ENCODE data around the gene PHF2.

The PHF2 gene

DNA sequence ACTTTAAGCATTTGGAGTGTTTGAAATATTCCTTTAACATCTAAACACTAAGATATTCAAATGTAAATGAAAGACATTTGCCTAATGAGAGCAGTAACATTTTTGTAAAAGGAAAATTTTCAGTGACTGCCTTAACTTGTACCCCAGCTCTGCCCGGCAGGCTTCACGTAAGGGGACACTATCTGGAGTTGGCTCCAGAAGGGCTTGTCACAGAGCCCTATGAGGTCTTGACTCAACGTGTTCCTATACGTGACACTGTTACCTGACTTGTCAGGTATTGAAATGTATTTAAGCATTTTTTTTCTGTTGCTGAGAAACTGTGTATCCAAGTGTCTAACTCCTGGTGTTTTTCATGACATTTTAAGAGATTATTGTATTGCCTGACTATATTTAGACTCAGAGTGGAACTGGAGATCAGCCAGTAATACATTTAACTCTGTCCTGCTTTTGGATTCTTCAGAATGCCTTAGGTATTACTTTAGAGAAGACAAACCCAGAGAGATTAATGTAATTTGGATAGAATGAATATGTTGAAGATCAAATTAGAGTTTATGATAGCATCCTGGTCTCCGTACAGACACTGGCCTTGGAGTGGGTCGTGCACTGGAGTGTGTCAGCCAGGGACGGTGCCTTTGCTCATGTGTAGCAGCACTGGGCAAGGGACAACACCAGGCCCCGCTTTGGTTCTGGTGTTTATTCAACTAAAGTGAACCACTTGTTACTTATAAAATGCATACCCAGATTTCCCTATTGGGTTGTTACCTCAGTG lies 34.6 kb upstream of the PHF2 start:
- Histone ChIP-seq H3K9me3 (ENCODE audit: insufficient read depth, low read length) (no peaks in the 10 kb centered on the region), H3K4me1 (ENCODE audit: low read length) (no peaks in the 10 kb centered on the region), H3K79me2 (ENCODE audit: low read length) (0 out of 2 replicates have a peak, but pooled peaks cover 3% of the 10 kb centered on the region), H3K4me3 (ENCODE audit: low read length) (no peak overlapping the region), H2AFZ (ENCODE audit: low read depth, low read length) (no peak overlapping the region), H3K4me2 (ENCODE audit: low read length) (no peak overlapping the region), H3K36me3 (replicated peaks; ENCODE audit: low read depth, low read length) (peaks cover 40% of the 10 kb centered on the region), H3K27me3 (ENCODE audit: low read depth, low read length) (no peaks in the 10 kb centered on the region), H3K9ac (ENCODE audit: low read length) (no peak overlapping the region), H3K27ac (ENCODE audit: low read length) (no peak overlapping the region), H4K20me1 (ENCODE audit: insufficient read depth, low read length) (no peaks in the 10 kb centered on the region)
- TF ChIP-seq CTCF (IDR thresholded peaks at IDR 0.05; ENCODE audit: low read depth, low read length): no peak
- TF ChIP-seq EZH2phosphoT487 (IDR thresholded peaks at IDR 0.05; ENCODE audit: low read depth): no peak

- Histone ChIP-seq H3K27me3 (ENCODE audit: low read depth, low read length) (no peaks in the 10 kb centered on the region), H3K4me2 (ENCODE audit: low read length) (no peak overlapping the region), H3K79me2 (ENCODE audit: low read length) (peaks cover 6% of the 10 kb centered on the region; the same call in 1 of the 2 replicates), H3K4me3 (ENCODE audit: low read length) (no peak overlapping the region), H3K4me1 (ENCODE audit: low read length) (no peaks in the 10 kb centered on the region), H2AFZ (ENCODE audit: low read depth, low read length) (no peak overlapping the region), H4K20me1 (ENCODE audit: insufficient read depth, low read length) (no peaks in the 10 kb centered on the region), H3K27ac (ENCODE audit: low read length) (no peak overlapping the region), H3K9me3 (ENCODE audit: insufficient read depth, low read length) (no peaks in the 10 kb centered on the region), H3K9ac (ENCODE audit: low read length) (no peak overlapping the region), H3K36me3 (replicated peaks; ENCODE audit: low read depth, low read length) (peaks cover 39% of the 10 kb centered on the region)
- TF ChIP-seq EZH2phosphoT487 (IDR thresholded peaks at IDR 0.05; ENCODE audit: low read depth): no peak
- TF ChIP-seq CTCF (IDR thresholded peaks at IDR 0.05; ENCODE audit: low read depth, low read length): no peak
These were observed 33.3 kb upstream of the PHF2 start for GRCh38 chr9:93543117-93543516.

- H3K9ac ChIP-seq (ENCODE audit: low read length): no peak overlapping the region
- H4K20me1 ChIP-seq (ENCODE audit: insufficient read depth, low read length): no peaks in the 10 kb centered on the region
- TF ChIP-seq EZH2phosphoT487 (IDR thresholded peaks at IDR 0.05; ENCODE audit: low read depth): no peak
- no peak for TF ChIP-seq CTCF (IDR thresholded peaks at IDR 0.05; ENCODE audit: low read depth, low read length)
- no peaks in the 10 kb centered on the region for H3K27me3 ChIP-seq (ENCODE audit: low read depth, low read length)
- peaks cover 35% of the 10 kb centered on the region for H3K36me3 ChIP-seq (replicated peaks; ENCODE audit: low read depth, low read length)
- H3K4me3 ChIP-seq (ENCODE audit: low read length): no peak overlapping the region
- peaks cover 2% of the 10 kb centered on the region; the same call in 1 of the 2 replicates for H3K79me2 ChIP-seq (ENCODE audit: low read length)
- no peak overlapping the region for H3K4me2 ChIP-seq (ENCODE audit: low read length)
- no peaks in the 10 kb centered on the region for H3K9me3 ChIP-seq (ENCODE audit: insufficient read depth, low read length)
- no peaks in the 10 kb centered on the region for H3K4me1 ChIP-seq (ENCODE audit: low read length)
- H3K27ac ChIP-seq (ENCODE audit: low read length): no peak overlapping the region
- H2AFZ ChIP-seq (ENCODE audit: low read depth, low read length): no peak overlapping the region
These were observed 30.0 kb upstream of the PHF2 start for GRCh38 chr9:93546356-93546755.

DNA sequence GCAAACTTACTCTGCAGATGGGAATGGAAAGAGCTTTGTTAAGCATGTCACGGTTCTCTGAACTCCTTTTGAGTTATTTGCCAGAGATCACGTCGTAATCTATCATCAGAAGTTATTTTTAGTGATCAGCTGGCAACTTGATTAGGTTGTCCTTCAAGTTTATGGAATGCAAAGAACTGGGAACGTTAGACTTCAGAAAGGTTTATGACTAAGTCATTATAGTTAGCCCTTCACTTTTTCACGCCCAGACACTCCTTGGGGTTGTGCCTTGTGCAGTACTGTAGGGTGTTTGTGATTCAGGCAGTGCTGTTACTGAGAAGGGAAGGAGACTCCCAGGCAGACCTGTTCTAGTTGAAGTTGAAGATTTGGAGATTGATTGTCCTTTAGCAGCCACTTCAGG lies 26.8 kb upstream of the PHF2 start:
- H3K79me2 ChIP-seq (ENCODE audit: low read length): peaks cover 2% of the 10 kb centered on the region; the same call in 1 of the 2 replicates
- no peak overlapping the region for H3K4me2 ChIP-seq (ENCODE audit: low read length)
- H3K27ac ChIP-seq (ENCODE audit: low read length): no peak overlapping the region
- no peaks in the 10 kb centered on the region for H4K20me1 ChIP-seq (ENCODE audit: insufficient read depth, low read length)
- H3K4me3 ChIP-seq (ENCODE audit: low read length): no peak overlapping the region
- no peak overlapping the region for H3K9ac ChIP-seq (ENCODE audit: low read length)
- H3K4me1 ChIP-seq (ENCODE audit: low read length): no peaks in the 10 kb centered on the region
- H3K9me3 ChIP-seq (ENCODE audit: insufficient read depth, low read length): no peaks in the 10 kb centered on the region
- no peaks in the 10 kb centered on the region for H3K27me3 ChIP-seq (ENCODE audit: low read depth, low read length)
- TF ChIP-seq EZH2phosphoT487 (IDR thresholded peaks at IDR 0.05; ENCODE audit: low read depth): no peak
- no peak for TF ChIP-seq CTCF (IDR thresholded peaks at IDR 0.05; ENCODE audit: low read depth, low read length)
- peaks cover 41% of the 10 kb centered on the region for H3K36me3 ChIP-seq (replicated peaks; ENCODE audit: low read depth, low read length)
- no peak overlapping the region for H2AFZ ChIP-seq (ENCODE audit: low read depth, low read length)

Data from OCI-LY3 (cell line).